Fibroblast of lung (primary cell): Measurements from ENCODE around the gene CALCA. TPM values are rescaled to one million over a fixed set of nuclear protein-coding genes. Genes with fewer than 3 reads are reported as not detected.

ENCODE experiments used
- DNase-seq, 2 donors: peaks; one replicate each; pipeline versions ENCODE4 v3.0.0 to v3.0.0-alpha.2; 2010; ENCODE audit warnings: low read depth in 2 of 2
- H2AFZ ChIP-seq: 2 replicates; pipeline ENCODE4 v1.5.1; 2012; ENCODE audit warnings: low read length, control low read depth, inconsistent platforms
- H3K27ac ChIP-seq: 2 replicates; pipeline ENCODE4 v1.5.1; 2011; ENCODE audit warnings: low read length, control low read depth; ENCODE audit not compliant: insufficient read depth
- H3K27me3 ChIP-seq: 2 replicates; pipeline ENCODE4 v1.5.1; 2011; ENCODE audit warnings: mild to moderate bottlenecking, low read length; ENCODE audit not compliant: control insufficient read depth, insufficient read depth
- H3K36me3 ChIP-seq: 2 replicates; pipeline ENCODE4 v1.5.1; 2011; ENCODE audit warnings: low read length; ENCODE audit not compliant: control insufficient read depth, insufficient read depth
- H3K4me1 ChIP-seq: 2 replicates; pipeline ENCODE4 v1.5.1; 2011; ENCODE audit warnings: low read length; ENCODE audit not compliant: control insufficient read depth, insufficient read depth; ENCODE audit errors: extremely low read depth
- H3K4me2 ChIP-seq: 2 replicates; pipeline ENCODE4 v1.5.1; 2011; ENCODE audit warnings: low read length, control low read depth; ENCODE audit not compliant: insufficient read depth; ENCODE audit errors: extremely low read depth
- H3K4me3 ChIP-seq, 4 experiments: fragments of 200-600 bp in 1 of 4; sonication (generic) in 1 of 4; replicated peaks in 1 of 4; 2 replicates each; pipeline ENCODE4 v1.5.1; 2011 to 2016; ENCODE audit warnings: low read length in 4 of 4, low read depth in 3 of 4, mild to moderate bottlenecking in 3 of 4, control low read depth in 2 of 4, inconsistent platforms in 1 of 4, mixed read lengths in 1 of 4; ENCODE audit not compliant: insufficient read depth in 1 of 4; ENCODE audit errors: control extremely low read depth in 1 of 4
- H3K79me2 ChIP-seq: 2 replicates; pipeline ENCODE4 v1.5.1; 2012; ENCODE audit warnings: mild to moderate bottlenecking, low read length, inconsistent platforms; ENCODE audit not compliant: control insufficient read depth, insufficient read depth
- H3K9ac ChIP-seq: 2 replicates; pipeline ENCODE4 v1.5.1; 2011; ENCODE audit warnings: mild to moderate bottlenecking, low read length, control low read depth; ENCODE audit not compliant: insufficient read depth
- H3K9me3 ChIP-seq: 2 replicates; pipeline ENCODE4 v1.5.1; 2012; ENCODE audit warnings: low read depth, low read length; ENCODE audit not compliant: control insufficient read depth, insufficient read depth
- H4K20me1 ChIP-seq: 2 replicates; pipeline ENCODE4 v1.5.1; 2011; ENCODE audit warnings: low read length; ENCODE audit not compliant: control insufficient read depth, insufficient read depth; ENCODE audit errors: extremely low read depth
- EZH2 ChIP-seq: IDR thresholded peaks from 2 replicates; pipeline ENCODE4 v1.5.1; 2012; ENCODE audit warnings: low read length, control low read depth, mild to moderate bottlenecking; ENCODE audit errors: missing control alignments
- polyA plus RNA-seq, 2 donors: library from polyadenylated mRNA; depleted of rRNA in 1 of 2; stranded (reverse) in 1 of 2; unstranded in 1 of 2; fragments of >200 nt; gene quantifications; 2 replicates each; pipeline ENCODE4 v1.2.1, GENCODE V29; 2011 to 2012; ENCODE audit warnings: missing spikeins in 1 of 2
- total RNA-seq: library from RNA; depleted of rRNA; stranded (reverse); fragments of >200 nt; gene quantifications from 2 replicates; pipeline ENCODE4 v1.2.1, GENCODE V29; 2014
- TF ChIP-seq, protein P1 (sequence below), 2 donors: IDR thresholded peaks in 1 of 2; conservative IDR thresholded peaks in 1 of 2; 1 replicate in 1 of 2; 2 replicates in 1 of 2; pipeline ENCODE4 v1.5.1; 2011 to 2012; ENCODE audit warnings: low read length in 2 of 2, control low read depth in 1 of 2, inconsistent platforms in 1 of 2, low read depth in 1 of 2, mild to moderate bottlenecking in 1 of 2

CALCA gene
- total and polyA plus RNA-seq, 2 donors (not counting 1 experiment from before 2014, with no cell fraction given) = not detected

DNA sequence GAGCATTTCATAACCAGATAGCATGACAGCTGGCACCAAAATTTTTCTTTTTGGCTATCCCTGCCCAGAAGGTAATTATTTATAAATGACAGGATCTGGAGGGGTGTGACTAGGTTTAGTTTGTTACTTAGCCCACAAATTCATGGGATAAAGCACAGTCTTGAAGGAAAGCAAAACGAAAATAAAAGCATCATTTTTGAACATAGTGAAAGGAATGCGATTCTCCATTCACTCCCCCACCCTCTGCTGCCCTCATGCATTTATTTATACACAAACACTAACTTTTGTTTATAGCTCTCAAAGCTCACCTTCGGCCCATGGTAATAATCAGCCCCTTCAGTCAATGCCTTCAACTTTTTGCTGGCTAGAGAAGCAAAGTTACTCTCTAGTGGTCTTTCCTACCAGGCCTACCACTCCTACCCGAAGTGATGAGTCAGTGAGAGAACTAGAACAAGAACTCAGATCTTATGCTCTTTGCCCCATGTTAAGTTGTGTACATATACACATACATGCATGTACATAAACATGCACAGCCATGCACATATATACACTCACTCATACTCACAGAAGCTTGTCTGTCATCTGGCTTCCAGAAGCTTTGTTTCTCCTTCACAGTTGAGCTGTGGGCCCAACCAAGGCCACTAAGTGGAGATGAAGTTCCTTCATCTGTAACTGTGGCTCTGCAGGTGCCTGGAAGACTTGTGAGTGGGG is 22.6 kb downstream of the CALCA start:
- H2AFZ ChIP-seq = no peak overlapping the region
- H3K79me2 ChIP-seq = no peaks in the 10 kb centered on the region
- TF ChIP-seq EZH2 = no peak
- TF ChIP-seq, protein P1, sequence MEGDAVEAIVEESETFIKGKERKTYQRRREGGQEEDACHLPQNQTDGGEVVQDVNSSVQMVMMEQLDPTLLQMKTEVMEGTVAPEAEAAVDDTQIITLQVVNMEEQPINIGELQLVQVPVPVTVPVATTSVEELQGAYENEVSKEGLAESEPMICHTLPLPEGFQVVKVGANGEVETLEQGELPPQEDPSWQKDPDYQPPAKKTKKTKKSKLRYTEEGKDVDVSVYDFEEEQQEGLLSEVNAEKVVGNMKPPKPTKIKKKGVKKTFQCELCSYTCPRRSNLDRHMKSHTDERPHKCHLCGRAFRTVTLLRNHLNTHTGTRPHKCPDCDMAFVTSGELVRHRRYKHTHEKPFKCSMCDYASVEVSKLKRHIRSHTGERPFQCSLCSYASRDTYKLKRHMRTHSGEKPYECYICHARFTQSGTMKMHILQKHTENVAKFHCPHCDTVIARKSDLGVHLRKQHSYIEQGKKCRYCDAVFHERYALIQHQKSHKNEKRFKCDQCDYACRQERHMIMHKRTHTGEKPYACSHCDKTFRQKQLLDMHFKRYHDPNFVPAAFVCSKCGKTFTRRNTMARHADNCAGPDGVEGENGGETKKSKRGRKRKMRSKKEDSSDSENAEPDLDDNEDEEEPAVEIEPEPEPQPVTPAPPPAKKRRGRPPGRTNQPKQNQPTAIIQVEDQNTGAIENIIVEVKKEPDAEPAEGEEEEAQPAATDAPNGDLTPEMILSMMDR (conservative IDR thresholded peaks at IDR 0.05 in 1 of 2, IDR thresholded peaks at IDR 0.05 in 1 of 2; ENCODE audit: low read depth in 1 of 2, low read length in 2 of 2) = no peak
- DNase-seq = no peak
- H3K9ac ChIP-seq = no peak overlapping the region
- no peaks in the 10 kb centered on the region for H3K36me3 ChIP-seq
- no peaks in the 10 kb centered on the region for H4K20me1 ChIP-seq
- no peaks in the 10 kb centered on the region for H3K9me3 ChIP-seq
- no peak overlapping the region for H3K27ac ChIP-seq
- no peak overlapping the region for H3K4me2 ChIP-seq
- H3K4me1 ChIP-seq = no peaks in the 10 kb centered on the region
- no peak overlapping the region for H3K4me3 ChIP-seq
- no peaks in the 10 kb centered on the region for H3K27me3 ChIP-seq

DNA sequence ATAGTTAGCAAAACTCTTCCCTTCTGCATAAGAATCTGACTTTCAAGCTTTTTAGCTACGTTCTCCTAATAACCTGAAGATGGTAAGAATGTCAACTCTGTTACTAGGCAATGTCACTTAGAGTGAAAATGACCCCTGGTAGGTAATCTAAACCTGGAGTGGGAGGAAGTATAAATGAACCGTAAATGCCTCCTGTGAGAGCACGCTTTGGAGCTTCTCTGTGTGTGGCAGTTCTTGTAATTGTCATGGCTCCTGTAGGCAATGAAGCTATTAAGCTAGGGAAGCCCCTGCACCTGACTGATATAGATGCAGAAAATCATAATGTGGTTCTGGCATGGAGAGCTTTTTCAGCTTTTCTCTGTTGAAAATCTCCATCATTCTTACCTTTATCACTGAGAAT is 29.4 kb downstream of the CALCA start:
- no peak overlapping the region for H3K27ac ChIP-seq
- H3K79me2 ChIP-seq = no peaks in the 10 kb centered on the region
- no peaks in the 10 kb centered on the region for H3K36me3 ChIP-seq
- TF ChIP-seq, protein P1 (conservative IDR thresholded peaks at IDR 0.05 in 1 of 2, IDR thresholded peaks at IDR 0.05 in 1 of 2; ENCODE audit: low read depth in 1 of 2, low read length in 2 of 2) = no peak
- no peak for TF ChIP-seq EZH2
- no peaks in the 10 kb centered on the region for H3K4me1 ChIP-seq
- H3K4me2 ChIP-seq = no peak overlapping the region
- no peaks in the 10 kb centered on the region for H4K20me1 ChIP-seq
- no peaks in the 10 kb centered on the region for H3K9me3 ChIP-seq
- no peak overlapping the region for H3K4me3 ChIP-seq
- no peak overlapping the region for H3K9ac ChIP-seq
- H2AFZ ChIP-seq = no peak overlapping the region
- no peak for DNase-seq
- no peaks in the 10 kb centered on the region for H3K27me3 ChIP-seq

- Histone ChIP-seq H3K36me3 (no peaks in the 10 kb centered on the region), H3K27me3 (no peaks in the 10 kb centered on the region), H4K20me1 (no peaks in the 10 kb centered on the region), H2AFZ (no peak overlapping the region), H3K4me3 (no peak overlapping the region), H3K79me2 (no peaks in the 10 kb centered on the region), H3K4me2 (no peak overlapping the region), H3K9me3 (no peaks in the 10 kb centered on the region), H3K4me1 (no peaks in the 10 kb centered on the region), H3K27ac (no peak overlapping the region), H3K9ac (no peak overlapping the region)
- DNase-seq = no peak
- TF ChIP-seq EZH2 = no peak
- TF ChIP-seq, protein P1 (conservative IDR thresholded peaks at IDR 0.05 in 1 of 2, IDR thresholded peaks at IDR 0.05 in 1 of 2; ENCODE audit: low read depth in 1 of 2, low read length in 2 of 2) = no peak
Observed at GRCh38 chr11:14938936-14939335, 33.2 kb downstream of the CALCA start.
